Activated naive CD8-positive, alpha-beta T cell treated with anti-CD3 and anti-CD28 coated beads, Interleukin-2, amount 50 U/mL, for 24 hours (primary cell): ENCODE measurements around the gene PKD1L1.

ENCODE experiments used
- ATAC-seq: fragments of 150-1000 bp; cut with Tn5 transposase; one replicate; pipeline ENCODE4 v1.10.0; 2021
- DNase-seq: peaks from one replicate; pipeline ENCODE4 v3.0.0; 2021
- H3K27ac Mint-ChIP-seq: one replicate; pipeline ENCODE4 v1.8.0; 2021; ENCODE audit warnings: mild to moderate bottlenecking, mixed read lengths
- H3K27me3 Mint-ChIP-seq: one replicate; pipeline ENCODE4 v1.8.0; 2021; ENCODE audit warnings: mixed read lengths
- H3K36me3 Mint-ChIP-seq: one replicate; pipeline ENCODE4 v1.8.0; 2021; ENCODE audit warnings: low read depth, mixed read lengths
- H3K4me1 Mint-ChIP-seq: one replicate; pipeline ENCODE4 v1.8.0; 2021; ENCODE audit warnings: mixed read lengths
- H3K4me3 Mint-ChIP-seq: one replicate; pipeline ENCODE4 v1.8.0; 2021; ENCODE audit warnings: mild to moderate bottlenecking, moderate library complexity, mixed read lengths
- H3K9me3 Mint-ChIP-seq: one replicate; pipeline ENCODE4 v1.8.0; 2021; ENCODE audit warnings: mixed read lengths

Gene PKD1L1

GRCh38 chr7:47783456-47784223 lies 164.6 kb downstream of the PKD1L1 start:
- Mint-ChIP-seq H3K9me3 (no peaks in the 10 kb centered on the region), H3K4me3 (no peak overlapping the region), H3K27ac (no peak overlapping the region), H3K36me3 (no peaks in the 10 kb centered on the region), H3K27me3 (no peaks in the 10 kb centered on the region), H3K4me1 (no peaks in the 10 kb centered on the region)
- DNase-seq, result no peak
- no peak for ATAC-seq

DNA sequence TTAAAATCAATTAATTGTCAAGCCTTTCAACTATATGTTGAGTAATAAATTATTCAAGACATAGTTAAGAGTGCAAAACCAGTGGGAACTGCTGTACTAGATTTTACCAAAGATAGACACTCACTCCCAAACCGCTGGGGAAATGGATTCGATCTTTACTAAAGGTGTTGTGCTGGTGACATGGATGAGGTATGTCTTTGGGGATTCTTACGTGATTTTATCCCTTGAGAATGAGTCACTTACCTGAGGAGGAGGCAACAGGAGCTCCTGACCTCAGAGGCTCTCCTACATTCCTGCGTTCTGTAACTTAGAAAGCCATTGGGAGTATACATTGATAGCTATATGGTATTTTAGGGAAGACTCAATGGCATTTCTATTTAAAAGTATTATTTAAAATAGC lies 165.5 kb downstream of the PKD1L1 start:
- DNase-seq, result no peak
- Mint-ChIP-seq H3K27me3 (no peaks in the 10 kb centered on the region), H3K4me3 (no peak overlapping the region), H3K4me1 (no peaks in the 10 kb centered on the region), H3K27ac (no peak overlapping the region), H3K9me3 (no peaks in the 10 kb centered on the region), H3K36me3 (no peaks in the 10 kb centered on the region)
- ATAC-seq, result no peak

GRCh38 chr7:47782022-47782421 lies 166.2 kb downstream of the PKD1L1 start:
- Mint-ChIP-seq H3K27ac (no peak overlapping the region), H3K27me3 (no peaks in the 10 kb centered on the region), H3K4me3 (no peak overlapping the region), H3K36me3 (no peaks in the 10 kb centered on the region), H3K9me3 (no peaks in the 10 kb centered on the region), H3K4me1 (no peaks in the 10 kb centered on the region)
- DNase-seq (no peak), ATAC-seq (no peak)

DNA sequence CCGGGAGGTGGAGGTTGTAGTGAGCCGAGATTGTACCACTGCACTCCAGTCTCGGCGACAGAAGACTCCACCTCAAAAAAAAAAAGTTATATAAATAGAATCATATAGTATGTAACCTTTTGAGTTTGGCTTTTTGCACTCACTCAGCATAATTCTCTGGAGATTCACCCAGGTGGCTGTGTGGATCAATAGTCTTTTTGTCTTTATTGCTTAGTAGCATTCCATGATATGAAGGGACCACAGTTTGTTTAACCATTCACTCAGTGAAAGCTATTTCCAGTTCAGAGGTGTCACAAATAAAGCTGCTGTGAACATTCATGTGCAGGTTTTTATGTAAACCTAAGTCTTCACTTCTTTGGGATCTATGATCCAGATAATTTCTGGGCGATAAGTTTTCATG lies 167.7 kb downstream of the PKD1L1 start:
- Mint-ChIP-seq H3K4me3 (no peak overlapping the region), H3K4me1 (no peaks in the 10 kb centered on the region), H3K9me3 (no peaks in the 10 kb centered on the region), H3K27ac (no peak overlapping the region), H3K27me3 (no peaks in the 10 kb centered on the region), H3K36me3 (no peaks in the 10 kb centered on the region)
- no peak for DNase-seq
- ATAC-seq, result no peak

DNA sequence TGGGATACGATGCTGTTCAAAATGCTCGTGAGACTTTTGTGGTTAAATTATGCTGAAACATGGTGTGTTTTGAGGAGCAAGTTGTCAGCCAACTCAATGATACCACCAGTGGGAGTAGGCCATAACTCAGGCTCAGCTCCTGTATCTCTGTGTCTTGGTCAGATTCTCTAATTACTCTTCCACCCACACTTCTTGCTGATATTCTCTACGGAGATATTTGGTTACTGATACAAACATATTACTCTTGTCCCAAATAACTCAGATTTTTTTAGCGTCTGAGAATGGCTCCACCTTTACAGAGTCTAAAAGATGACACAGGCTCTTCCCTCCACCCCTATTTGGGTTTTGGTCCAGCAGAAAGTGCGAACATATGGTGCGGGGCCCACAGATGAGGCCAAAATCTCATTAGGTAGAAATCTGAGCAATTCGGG lies 168.9 kb downstream of the PKD1L1 start:
- Mint-ChIP-seq H3K27me3 (peaks cover 4% of the 10 kb centered on the region), H3K4me3 (no peak overlapping the region), H3K9me3 (no peaks in the 10 kb centered on the region), H3K4me1 (no peaks in the 10 kb centered on the region), H3K36me3 (no peaks in the 10 kb centered on the region), H3K27ac (no peak overlapping the region)
- ATAC-seq (no peak), DNase-seq (no peak)

DNA sequence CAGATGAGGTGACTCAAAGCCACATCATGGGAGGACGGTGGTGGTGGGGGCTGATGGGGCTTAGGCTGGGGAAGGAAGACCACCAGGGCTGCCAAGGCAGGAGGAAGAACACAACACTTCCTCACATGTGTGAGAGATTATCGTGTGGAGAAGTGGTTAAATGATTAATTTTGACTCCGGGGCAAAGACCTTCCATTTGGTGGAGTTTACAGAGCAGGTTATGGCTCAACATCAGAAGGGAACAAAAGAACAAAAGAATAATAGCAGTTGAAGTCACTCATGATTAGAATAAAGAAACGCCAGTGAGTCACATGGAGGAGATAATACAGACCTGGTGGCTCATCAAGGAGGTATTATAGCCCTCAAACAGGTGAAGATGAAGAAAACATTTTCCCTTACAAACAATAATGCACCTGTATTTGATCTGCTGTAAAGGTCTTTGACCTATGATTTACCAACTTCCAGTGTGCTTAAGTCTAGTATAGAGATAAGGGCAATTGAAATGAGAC lies 170.1 kb downstream of the PKD1L1 start:
- Mint-ChIP-seq H3K27me3 (peaks cover 4% of the 10 kb centered on the region), H3K4me3 (no peak overlapping the region), H3K9me3 (no peaks in the 10 kb centered on the region), H3K4me1 (no peaks in the 10 kb centered on the region), H3K27ac (no peak overlapping the region), H3K36me3 (no peaks in the 10 kb centered on the region)
- ATAC-seq (no peak), DNase-seq (no peak)

- H3K9me3 Mint-ChIP-seq, result no peaks in the 10 kb centered on the region
- ATAC-seq (no peak), DNase-seq (no peak)
- no peak overlapping the region for H3K4me3 Mint-ChIP-seq
- no peaks in the 10 kb centered on the region for H3K36me3 Mint-ChIP-seq
- no peaks in the 10 kb centered on the region for H3K4me1 Mint-ChIP-seq
- H3K27me3 Mint-ChIP-seq, result peaks cover 4% of the 10 kb centered on the region
- no peak overlapping the region for H3K27ac Mint-ChIP-seq
Observed at GRCh38 chr7:47777531-47778152, 170.6 kb downstream of the PKD1L1 start.

DNA sequence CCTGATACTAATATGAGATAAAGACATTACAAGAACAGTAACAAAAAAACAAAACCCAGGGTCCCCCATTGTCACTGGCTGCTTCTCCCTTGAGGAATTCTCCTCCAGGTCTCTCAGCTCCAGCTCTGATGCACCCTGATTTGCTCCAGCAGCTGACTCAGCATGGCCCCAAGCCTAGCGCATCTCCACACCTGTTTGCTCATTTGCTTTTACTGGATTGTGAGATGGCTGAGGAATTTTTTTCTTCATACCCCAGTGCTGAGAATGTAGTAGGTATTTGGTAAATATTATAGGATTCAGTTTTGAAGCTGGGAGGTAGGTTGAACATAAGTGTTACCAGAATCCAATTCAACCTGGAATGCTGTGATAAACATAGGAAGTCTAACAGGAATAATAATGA lies 171.9 kb downstream of the PKD1L1 start:
- Mint-ChIP-seq H3K9me3 (no peaks in the 10 kb centered on the region), H3K36me3 (no peaks in the 10 kb centered on the region), H3K4me1 (no peaks in the 10 kb centered on the region), H3K27ac (no peak overlapping the region), H3K4me3 (no peak overlapping the region), H3K27me3 (peaks cover 6% of the 10 kb centered on the region)
- ATAC-seq, result no peak
- no peak for DNase-seq

DNA sequence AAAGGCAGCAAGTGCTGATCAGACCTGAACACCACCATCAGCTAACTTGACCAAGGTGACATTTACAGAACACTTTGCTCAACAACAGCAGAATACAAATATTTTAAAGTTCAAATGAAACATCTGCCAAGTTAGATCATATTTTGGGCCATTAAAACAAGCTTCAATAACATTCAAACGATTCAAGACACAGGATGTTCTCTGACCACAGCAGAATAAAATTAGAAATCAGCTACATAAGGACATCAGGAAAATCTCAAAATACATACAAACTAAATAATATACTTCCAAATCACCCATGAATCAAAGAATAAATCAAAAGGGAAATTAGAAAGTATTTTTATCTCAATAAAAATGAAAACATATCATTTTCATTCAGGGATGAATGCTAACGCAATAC lies 173.0 kb downstream of the PKD1L1 start:
- H3K36me3 Mint-ChIP-seq, result no peaks in the 10 kb centered on the region
- H3K4me3 Mint-ChIP-seq, result no peak overlapping the region
- H3K27ac Mint-ChIP-seq, result no peak overlapping the region
- H3K27me3 Mint-ChIP-seq, result peaks cover 6% of the 10 kb centered on the region
- H3K4me1 Mint-ChIP-seq, result no peaks in the 10 kb centered on the region
- no peaks in the 10 kb centered on the region for H3K9me3 Mint-ChIP-seq
- no peak for ATAC-seq
- DNase-seq, result no peak

DNA sequence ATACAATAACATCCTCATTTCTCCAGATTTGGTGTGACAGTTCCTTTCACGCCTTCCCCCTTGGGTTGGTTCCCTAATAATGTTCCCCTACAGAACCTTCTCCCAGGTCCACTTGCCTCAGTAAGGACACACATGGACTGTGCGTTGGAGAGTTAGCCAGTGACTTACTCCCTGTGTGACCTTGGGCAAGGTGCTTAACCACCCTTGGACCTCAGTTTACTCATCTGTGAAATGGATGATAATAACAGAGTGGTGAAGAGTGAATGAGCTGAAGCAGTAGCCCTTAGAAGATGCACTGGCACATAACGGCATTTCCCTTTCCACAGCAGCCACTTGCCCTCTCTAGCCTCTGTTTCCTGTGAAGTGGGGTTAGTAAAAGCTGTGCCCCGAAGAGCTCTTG lies 175.8 kb downstream of the PKD1L1 start:
- H3K4me3 Mint-ChIP-seq, result no peak overlapping the region
- H3K9me3 Mint-ChIP-seq, result peaks cover 12% of the 10 kb centered on the region
- H3K4me1 Mint-ChIP-seq, result no peaks in the 10 kb centered on the region
- ATAC-seq (no peak), DNase-seq (no peak)
- no peak overlapping the region for H3K27ac Mint-ChIP-seq
- H3K27me3 Mint-ChIP-seq, result peaks cover 6% of the 10 kb centered on the region
- H3K36me3 Mint-ChIP-seq, result no peaks in the 10 kb centered on the region

GRCh38 chr7:47771990-47772360 lies 176.3 kb downstream of the PKD1L1 start:
- H3K4me3 Mint-ChIP-seq, result no peak overlapping the region
- no peaks in the 10 kb centered on the region for H3K4me1 Mint-ChIP-seq
- no peak overlapping the region for H3K27ac Mint-ChIP-seq
- H3K36me3 Mint-ChIP-seq, result no peaks in the 10 kb centered on the region
- peaks cover 13% of the 10 kb centered on the region for H3K9me3 Mint-ChIP-seq
- ATAC-seq (no peak), DNase-seq (no peak)
- H3K27me3 Mint-ChIP-seq, result peaks cover 6% of the 10 kb centered on the region

DNA sequence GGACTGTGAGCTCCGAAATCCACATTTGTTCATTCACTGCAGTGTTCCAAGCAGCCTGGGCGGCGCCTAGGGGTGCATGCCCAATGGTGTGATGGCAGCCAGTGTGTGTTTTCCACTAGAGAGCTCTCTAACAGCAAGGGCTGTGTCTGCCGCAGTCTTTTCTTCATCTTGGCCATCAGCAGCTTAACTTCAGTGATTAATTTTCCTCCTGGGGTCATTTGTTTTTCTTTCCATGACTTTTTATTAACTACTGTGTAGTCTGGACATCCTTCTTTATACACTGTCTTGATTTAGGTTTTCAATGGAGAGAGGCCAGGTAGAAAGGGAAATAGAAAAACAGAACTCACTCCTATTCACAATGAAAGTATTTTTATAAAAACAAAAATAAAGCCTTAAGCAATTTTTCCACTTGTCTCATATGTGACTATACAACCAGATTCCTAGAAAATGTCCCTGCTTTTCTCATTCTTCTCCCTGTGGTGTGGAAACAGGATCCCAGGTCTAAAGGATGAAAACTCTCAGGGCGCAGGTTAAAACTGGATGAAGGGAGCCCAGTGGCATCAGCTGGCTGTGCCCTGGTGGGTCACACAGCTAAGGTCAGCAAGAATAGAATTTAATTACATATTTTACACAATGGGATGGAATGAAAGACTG lies 176.8 kb downstream of the PKD1L1 start:
- Mint-ChIP-seq H3K4me3 (no peak overlapping the region), H3K4me1 (no peaks in the 10 kb centered on the region), H3K36me3 (no peaks in the 10 kb centered on the region), H3K27ac (no peak overlapping the region), H3K9me3 (peaks cover 13% of the 10 kb centered on the region), H3K27me3 (peaks cover 6% of the 10 kb centered on the region)
- ATAC-seq (no peak), DNase-seq (no peak)

DNA sequence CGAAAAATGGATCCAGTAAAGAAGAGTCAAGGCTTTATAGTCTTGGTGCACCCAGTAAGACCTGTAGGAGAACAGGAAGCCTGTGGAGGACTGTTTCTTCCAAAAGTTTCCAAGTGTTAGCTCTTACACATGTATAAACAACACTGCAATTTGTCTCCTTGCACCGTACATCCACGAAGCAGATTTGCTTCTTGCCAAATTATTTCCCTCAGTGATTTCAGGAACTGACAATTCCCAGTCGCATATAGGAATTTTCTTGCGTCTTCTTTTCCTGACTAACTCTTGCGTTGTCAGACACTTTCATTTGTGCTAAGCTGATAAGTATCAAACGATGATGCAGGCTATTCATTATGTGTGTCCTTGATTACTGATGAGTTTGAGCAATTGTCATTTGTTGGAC lies 182.1 kb downstream of the PKD1L1 start:
- Mint-ChIP-seq H3K27me3 (no peaks in the 10 kb centered on the region), H3K4me3 (no peak overlapping the region), H3K27ac (no peak overlapping the region), H3K36me3 (no peaks in the 10 kb centered on the region), H3K4me1 (peaks cover 3% of the 10 kb centered on the region), H3K9me3 (peaks cover 13% of the 10 kb centered on the region)
- no peak for ATAC-seq
- no peak for DNase-seq

GRCh38 chr7:47765373-47765979 lies 182.8 kb downstream of the PKD1L1 start:
- Mint-ChIP-seq H3K4me1 (peaks cover 3% of the 10 kb centered on the region), H3K9me3 (peaks cover 13% of the 10 kb centered on the region), H3K27ac (no peak overlapping the region), H3K4me3 (no peak overlapping the region), H3K27me3 (no peaks in the 10 kb centered on the region), H3K36me3 (no peaks in the 10 kb centered on the region)
- DNase-seq (no peak), ATAC-seq (no peak)

DNA sequence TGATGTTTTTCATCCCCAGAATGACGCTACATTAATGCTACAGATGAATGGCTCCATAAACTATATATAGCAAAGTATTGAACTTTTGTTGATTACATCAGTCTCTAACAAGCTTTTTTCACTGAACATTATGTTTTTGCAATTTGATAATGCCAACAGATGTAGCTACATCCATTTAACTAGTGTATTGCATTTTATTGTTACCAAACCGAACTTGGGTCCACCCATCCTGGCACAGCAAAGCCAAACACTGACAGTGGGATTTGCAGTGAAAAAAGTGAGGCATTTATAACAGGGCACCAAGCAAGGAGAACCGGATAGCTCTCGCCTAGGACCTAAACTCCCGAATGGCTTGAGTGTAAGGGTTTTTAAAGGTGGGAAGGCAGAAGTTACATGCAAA lies 183.5 kb downstream of the PKD1L1 start:
- Mint-ChIP-seq H3K36me3 (no peaks in the 10 kb centered on the region), H3K27ac (no peak overlapping the region), H3K4me3 (no peak overlapping the region), H3K27me3 (no peaks in the 10 kb centered on the region), H3K4me1 (peaks cover 3% of the 10 kb centered on the region), H3K9me3 (peaks cover 13% of the 10 kb centered on the region)
- no peak for DNase-seq
- ATAC-seq, result no peak
